ENCODE data around the gene RAP1A.

The RAP1A gene

GRCh38 chr1:111619635-111620440 lies at the start of gene RAP1A:
RAP1A (plus strand) TSS chr1:111619789; CDS start chr1:111691361, 71,572 bp downstream.
- peak; percentile 86 for DNase-seq (ENCODE audit: low spot score)

GRCh38 chr1:111569913-111570312 lies 49.7 kb upstream of the RAP1A start:
- no peak for DNase-seq (ENCODE audit: low spot score)

- DNase-seq (ENCODE audit: low spot score) = no peak
These were observed 48.8 kb upstream of the RAP1A start for GRCh38 chr1:111570781-111571181.

GRCh38 chr1:111571239-111571638 lies 48.4 kb upstream of the RAP1A start:
- no peak for DNase-seq (ENCODE audit: low spot score)

- DNase-seq (ENCODE audit: low spot score) = peak; percentile 48
These were observed 47.6 kb upstream of the RAP1A start for GRCh38 chr1:111571987-111572386.

- DNase-seq (ENCODE audit: low spot score) = no peak
These were observed 43.0 kb upstream of the RAP1A start for GRCh38 chr1:111576547-111576946.

- DNase-seq (ENCODE audit: low spot score) = no peak
These were observed 41.8 kb upstream of the RAP1A start for GRCh38 chr1:111577814-111578213.

- no peak for DNase-seq (ENCODE audit: low spot score)
These were observed 38.4 kb upstream of the RAP1A start for GRCh38 chr1:111581166-111581565.

GRCh38 chr1:111582016-111582415 lies 37.6 kb upstream of the RAP1A start:
- DNase-seq (ENCODE audit: low spot score) = no peak

- DNase-seq (ENCODE audit: low spot score) = no peak
These were observed 36.7 kb upstream of the RAP1A start for GRCh38 chr1:111582644-111583618.

- no peak for DNase-seq (ENCODE audit: low spot score)
These were observed 34.0 kb upstream of the RAP1A start for GRCh38 chr1:111585447-111586086.

GRCh38 chr1:111586112-111586511 lies 33.5 kb upstream of the RAP1A start:
- DNase-seq (ENCODE audit: low spot score) = no peak

GRCh38 chr1:111587509-111588174 lies 31.9 kb upstream of the RAP1A start:
- DNase-seq (ENCODE audit: low spot score) = no peak

- DNase-seq (ENCODE audit: low spot score) = no peak
These were observed 27.7 kb upstream of the RAP1A start for GRCh38 chr1:111591937-111592336.

- peak; percentile 43 for DNase-seq (ENCODE audit: low spot score)
These were observed 26.9 kb upstream of the RAP1A start for GRCh38 chr1:111592389-111593361.

GRCh38 chr1:111593403-111594305 lies 25.9 kb upstream of the RAP1A start:
- no peak for DNase-seq (ENCODE audit: low spot score)

- DNase-seq (ENCODE audit: low spot score) = no peak
These were observed 25.3 kb upstream of the RAP1A start for GRCh38 chr1:111594306-111594693.

- DNase-seq (ENCODE audit: low spot score) = no peak
These were observed 23.8 kb upstream of the RAP1A start for GRCh38 chr1:111595807-111596206.

GRCh38 chr1:111596499-111596898 lies 23.1 kb upstream of the RAP1A start:
- no peak for DNase-seq (ENCODE audit: low spot score)

GRCh38 chr1:111597426-111597825 lies 22.2 kb upstream of the RAP1A start:
- DNase-seq (ENCODE audit: low spot score) = no peak
